MM.1S (cell line): ENCODE measurements around the gene COL6A3.

Experiments used
- DNase-seq: peaks from one replicate; pipeline ENCODE4 v3.0.0-alpha.2; 2015
- H2AFZ ChIP-seq: fragments of 300-600 bp; sonication (generic); 2 replicates; pipeline ENCODE4 v1.6.0; 2016; ENCODE audit warnings: antibody characterized with exemption, low read length
- H3F3A ChIP-seq: fragments of 300-600 bp; sonication (generic); 2 replicates; pipeline ENCODE4 v1.6.1; 2016; ENCODE audit warnings: mild to moderate bottlenecking, antibody characterized with exemption, low read length, moderate library complexity, mixed read lengths; ENCODE audit not compliant: insufficient read depth
- H3K27ac ChIP-seq: fragments of 300-600 bp; sonication (generic); 2 replicates; pipeline ENCODE4 v1.5.1; 2016; ENCODE audit warnings: mild to moderate bottlenecking, low read length
- H3K27me3 ChIP-seq: fragments of 300-600 bp; sonication (generic); replicated peaks from 2 replicates; pipeline ENCODE4 v1.6.0; 2016; ENCODE audit warnings: low read length; ENCODE audit not compliant: insufficient read depth
- H3K36me3 ChIP-seq: fragments of 300-600 bp; sonication (generic); replicated peaks from 2 replicates; pipeline ENCODE4 v1.6.1; 2016; ENCODE audit warnings: mild to moderate bottlenecking, low read length, mixed read lengths; ENCODE audit not compliant: insufficient read depth
- H3K4me1 ChIP-seq: fragments of 300-600 bp; sonication (generic); 2 replicates; pipeline ENCODE4 v1.6.1; 2016; ENCODE audit warnings: low read length, mixed read lengths
- H3K4me2 ChIP-seq: fragments of 300-600 bp; sonication (generic); 2 replicates; pipeline ENCODE4 v1.6.0; 2016; ENCODE audit warnings: low read depth, low read length
- H3K4me3 ChIP-seq: fragments of 300-600 bp; sonication (generic); 2 replicates; pipeline ENCODE4 v1.5.1; 2016; ENCODE audit warnings: low read length, mixed read lengths
- H3K79me2 ChIP-seq: fragments of 300-600 bp; sonication (generic); 2 replicates; pipeline ENCODE4 v1.6.1; 2016; ENCODE audit warnings: mixed run types, low read length, mixed read lengths
- H3K9ac ChIP-seq: fragments of 300-600 bp; sonication (generic); 2 replicates; pipeline ENCODE4 v1.6.1; 2016; ENCODE audit warnings: low read length, mixed read lengths
- H3K9me2 ChIP-seq: fragments of 300-600 bp; sonication (generic); replicated peaks from 2 replicates; pipeline ENCODE4 v1.6.1; 2016; ENCODE audit warnings: mild to moderate bottlenecking, low read length, mixed read lengths; ENCODE audit not compliant: insufficient read depth
- H3K9me3 ChIP-seq: fragments of 300-600 bp; sonication (generic); replicated peaks from 2 replicates; pipeline ENCODE4 v1.6.1; 2016; ENCODE audit warnings: mild to moderate bottlenecking, low read length, mixed read lengths; ENCODE audit not compliant: insufficient read depth
- H4K20me1 ChIP-seq: fragments of 300-600 bp; sonication (generic); 2 replicates; pipeline ENCODE4 v1.6.1; 2016; ENCODE audit warnings: mild to moderate bottlenecking, low read length, moderate library complexity, mixed read lengths; ENCODE audit not compliant: insufficient read depth
- EZH2 ChIP-seq: fragments of 300-600 bp; sonication (generic); optimal IDR thresholded peaks from 2 replicates; pipeline ENCODE3; 2017; ENCODE audit warnings: low read depth, mild to moderate bottlenecking, antibody characterized with exemption, low read length, mixed read lengths
- EZH2phosphoT487 ChIP-seq: fragments of 300-600 bp; sonication (generic); IDR thresholded peaks from 2 replicates; pipeline ENCODE4 v1.6.1; 2018; ENCODE audit warnings: antibody characterized with exemption, low read length
- TF ChIP-seq, protein P1 (sequence below): fragments of 300-600 bp; sonication (generic); IDR thresholded peaks from 2 replicates; pipeline ENCODE4 v1.5.1; 2016; ENCODE audit warnings: antibody characterized with exemption, low read length, mixed read lengths

COL6A3 gene

GRCh38 chr2:237312021-237312755 is 101.8 kb downstream of the COL6A3 start:
- Histone ChIP-seq H3K36me3 (no peaks in the 10 kb centered on the region), H3K9me3 (no peaks in the 10 kb centered on the region), H3K79me2 (no peaks in the 10 kb centered on the region), H3K27ac (no peak overlapping the region), H3K9me2 (no peaks in the 10 kb centered on the region), H2AFZ (no peak overlapping the region), H3K4me3 (no peak overlapping the region), H3F3A (no peaks in the 10 kb centered on the region), H3K27me3 (no peaks in the 10 kb centered on the region), H4K20me1 (no peaks in the 10 kb centered on the region), H3K9ac (no peak overlapping the region), H3K4me2 (no peak overlapping the region), H3K4me1 (no peaks in the 10 kb centered on the region)
- TF ChIP-seq EZH2 (no peak), EZH2phosphoT487 (no peak)
- TF ChIP-seq, protein P1, sequence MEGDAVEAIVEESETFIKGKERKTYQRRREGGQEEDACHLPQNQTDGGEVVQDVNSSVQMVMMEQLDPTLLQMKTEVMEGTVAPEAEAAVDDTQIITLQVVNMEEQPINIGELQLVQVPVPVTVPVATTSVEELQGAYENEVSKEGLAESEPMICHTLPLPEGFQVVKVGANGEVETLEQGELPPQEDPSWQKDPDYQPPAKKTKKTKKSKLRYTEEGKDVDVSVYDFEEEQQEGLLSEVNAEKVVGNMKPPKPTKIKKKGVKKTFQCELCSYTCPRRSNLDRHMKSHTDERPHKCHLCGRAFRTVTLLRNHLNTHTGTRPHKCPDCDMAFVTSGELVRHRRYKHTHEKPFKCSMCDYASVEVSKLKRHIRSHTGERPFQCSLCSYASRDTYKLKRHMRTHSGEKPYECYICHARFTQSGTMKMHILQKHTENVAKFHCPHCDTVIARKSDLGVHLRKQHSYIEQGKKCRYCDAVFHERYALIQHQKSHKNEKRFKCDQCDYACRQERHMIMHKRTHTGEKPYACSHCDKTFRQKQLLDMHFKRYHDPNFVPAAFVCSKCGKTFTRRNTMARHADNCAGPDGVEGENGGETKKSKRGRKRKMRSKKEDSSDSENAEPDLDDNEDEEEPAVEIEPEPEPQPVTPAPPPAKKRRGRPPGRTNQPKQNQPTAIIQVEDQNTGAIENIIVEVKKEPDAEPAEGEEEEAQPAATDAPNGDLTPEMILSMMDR, result no peak
- DNase-seq, result no peak

DNA sequence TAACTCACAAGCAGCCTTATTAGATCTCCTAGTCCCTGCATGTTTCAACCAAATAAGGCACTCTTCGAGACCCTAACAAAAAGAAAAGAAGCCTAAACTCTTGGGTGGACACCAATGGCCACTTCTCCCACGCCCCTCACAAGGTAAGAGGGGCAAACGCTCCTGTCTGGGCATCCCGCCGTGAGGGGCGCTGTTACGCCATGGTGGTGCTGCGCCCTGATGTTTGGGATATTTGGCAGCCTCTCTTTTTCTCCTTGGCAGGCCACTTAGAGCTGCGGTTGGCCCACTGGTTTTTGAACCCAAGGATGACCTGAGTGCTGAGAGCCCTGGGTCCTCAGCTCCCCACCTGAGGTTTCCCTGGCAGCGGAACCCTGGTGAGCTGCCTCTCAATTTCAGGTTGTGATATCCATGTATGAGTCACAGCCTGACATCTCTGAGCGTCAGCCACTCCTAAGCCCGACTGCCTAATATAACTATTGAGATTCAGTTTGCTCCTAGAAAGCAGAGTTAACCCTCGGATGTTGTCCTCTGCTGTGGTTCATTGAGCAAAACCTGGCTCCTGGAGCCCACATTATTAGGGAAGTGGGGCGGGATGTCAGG is 103.3 kb downstream of the COL6A3 start:
- Histone ChIP-seq H3K36me3 (no peaks in the 10 kb centered on the region), H2AFZ (no peak overlapping the region), H3K79me2 (no peaks in the 10 kb centered on the region), H4K20me1 (no peaks in the 10 kb centered on the region), H3K9me2 (no peaks in the 10 kb centered on the region), H3K9ac (no peak overlapping the region), H3K4me1 (no peaks in the 10 kb centered on the region), H3K9me3 (no peaks in the 10 kb centered on the region), H3F3A (no peaks in the 10 kb centered on the region), H3K4me3 (no peak overlapping the region), H3K27me3 (no peaks in the 10 kb centered on the region), H3K4me2 (no peak overlapping the region), H3K27ac (no peak overlapping the region)
- DNase-seq, result no peak
- no peak for TF ChIP-seq EZH2
- TF ChIP-seq, protein P1, result no peak
- no peak for TF ChIP-seq EZH2phosphoT487

- Histone ChIP-seq H3K9me2 (no peaks in the 10 kb centered on the region), H3K4me1 (no peaks in the 10 kb centered on the region), H3K4me3 (no peak overlapping the region), H3K36me3 (no peaks in the 10 kb centered on the region), H3K4me2 (no peak overlapping the region), H3F3A (no peaks in the 10 kb centered on the region), H2AFZ (no peak overlapping the region), H3K27me3 (no peaks in the 10 kb centered on the region), H4K20me1 (no peaks in the 10 kb centered on the region), H3K9me3 (no peaks in the 10 kb centered on the region), H3K79me2 (no peaks in the 10 kb centered on the region), H3K9ac (no peak overlapping the region), H3K27ac (no peak overlapping the region)
- TF ChIP-seq EZH2phosphoT487, result no peak
- TF ChIP-seq, protein P1, result no peak
- no peak for TF ChIP-seq EZH2
- DNase-seq, result no peak
These were observed 104.5 kb downstream of the COL6A3 start for GRCh38 chr2:237309416-237309815.
